22Rv1 (cell line): ENCODE data around the gene USH2A.

Experiments used
- ZFX ChIP-seq: fragments of 450-650 bp; IDR thresholded peaks from 2 replicates; pipeline ENCODE4 v1.6.1; 2017; ENCODE audit warnings: antibody characterized with exemption, borderline replicate concordance
- TF ChIP-seq, protein P1 (sequence below): fragments of 450-650 bp; IDR thresholded peaks from 2 replicates; pipeline ENCODE4 v1.5.1; 2017; ENCODE audit warnings: mild to moderate bottlenecking

- TF ChIP-seq, protein P1, sequence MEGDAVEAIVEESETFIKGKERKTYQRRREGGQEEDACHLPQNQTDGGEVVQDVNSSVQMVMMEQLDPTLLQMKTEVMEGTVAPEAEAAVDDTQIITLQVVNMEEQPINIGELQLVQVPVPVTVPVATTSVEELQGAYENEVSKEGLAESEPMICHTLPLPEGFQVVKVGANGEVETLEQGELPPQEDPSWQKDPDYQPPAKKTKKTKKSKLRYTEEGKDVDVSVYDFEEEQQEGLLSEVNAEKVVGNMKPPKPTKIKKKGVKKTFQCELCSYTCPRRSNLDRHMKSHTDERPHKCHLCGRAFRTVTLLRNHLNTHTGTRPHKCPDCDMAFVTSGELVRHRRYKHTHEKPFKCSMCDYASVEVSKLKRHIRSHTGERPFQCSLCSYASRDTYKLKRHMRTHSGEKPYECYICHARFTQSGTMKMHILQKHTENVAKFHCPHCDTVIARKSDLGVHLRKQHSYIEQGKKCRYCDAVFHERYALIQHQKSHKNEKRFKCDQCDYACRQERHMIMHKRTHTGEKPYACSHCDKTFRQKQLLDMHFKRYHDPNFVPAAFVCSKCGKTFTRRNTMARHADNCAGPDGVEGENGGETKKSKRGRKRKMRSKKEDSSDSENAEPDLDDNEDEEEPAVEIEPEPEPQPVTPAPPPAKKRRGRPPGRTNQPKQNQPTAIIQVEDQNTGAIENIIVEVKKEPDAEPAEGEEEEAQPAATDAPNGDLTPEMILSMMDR: no peak
- TF ChIP-seq ZFX: no peak
These were observed 309.1 kb downstream of the USH2A start for GRCh38 chr1:216114180-216114579.
